GM12892 (cell line): Measurements from ENCODE around the gene ENC1.

Source experiments
- POLR2A ChIP-seq: IDR thresholded peaks from 2 replicates; pipeline ENCODE4 v1.6.1; 2011; ENCODE audit warnings: low read depth, low read length, control low read depth
- POLR2AphosphoS5 ChIP-seq: IDR thresholded peaks from 2 replicates; pipeline ENCODE4 v1.6.1; 2011; ENCODE audit warnings: low read depth, low read length, control low read depth
- TAF1 ChIP-seq: IDR thresholded peaks from 2 replicates; pipeline ENCODE4 v1.6.1; 2011; ENCODE audit warnings: low read depth, mild to moderate bottlenecking, control low read depth, low read length, borderline replicate concordance

DNA sequence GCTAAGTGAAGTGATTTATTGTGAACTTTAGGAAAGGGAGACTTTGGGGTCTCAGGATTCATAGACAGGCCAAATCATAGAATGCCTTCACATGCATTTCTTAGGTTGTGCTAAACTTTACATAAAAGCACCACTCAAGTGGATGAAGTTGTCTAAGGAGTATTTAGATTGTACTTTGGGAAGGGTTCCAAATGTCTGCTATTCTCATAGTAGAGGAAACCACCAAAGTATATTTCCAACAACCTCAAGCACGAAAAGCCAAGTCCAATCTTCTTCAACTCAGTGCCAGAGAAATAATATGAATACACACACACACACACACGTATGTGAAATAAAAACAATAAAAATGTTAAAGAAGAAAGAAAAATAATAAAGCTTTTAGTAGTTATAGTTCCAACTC lies 41.8 kb downstream of the ENC1 start:
- TF ChIP-seq POLR2AphosphoS5: no peak
- TF ChIP-seq POLR2A: no peak
- no peak for TF ChIP-seq TAF1
